Esophagus muscularis mucosa (tissue), 4 donors: ENCODE data around the gene FRRS1. TPM values are rescaled to one million over a fixed set of nuclear protein-coding genes. Genes with fewer than 3 reads are reported as not detected.
"Not testable (repeated sequence)": the region's sequence is repeated elsewhere in the genome, so short reads cannot be mapped to it uniquely, and the experiment has no call there.

Experiments
- DNase-seq: peaks from one replicate; pipeline ENCODE4 v3.0.0-alpha.2; 2017; ENCODE audit errors: extremely low spot score
- H3K27ac ChIP-seq, 4 donors: fragments of 200-600 bp; sonication (generic); replicated peaks in 1 of 4; 1 replicate in 3 of 4; 2 replicates in 1 of 4; pipeline ENCODE4 v1.5.1; 2016 to 2019; ENCODE audit warnings: mild to moderate bottlenecking in 1 of 4
- H3K27me3 ChIP-seq, 4 donors: fragments of 200-600 bp; sonication (generic); one replicate each; pipeline versions ENCODE4 v1.5.1 to v1.6.0; 2016 to 2019
- H3K36me3 ChIP-seq, 4 donors: fragments of 200-600 bp; sonication (generic); one replicate each; pipeline ENCODE4 v1.5.1; 2016 to 2019
- H3K4me1 ChIP-seq, 4 donors: fragments of 200-600 bp; sonication (generic); one replicate each; pipeline ENCODE4 v1.5.1; 2016 to 2019
- H3K4me3 ChIP-seq, 4 donors: fragments of 200-600 bp; sonication (generic); 1 replicate in 2 of 4; 2 replicates in 2 of 4; pipeline ENCODE4 v1.5.1; 2016 to 2019; ENCODE audit warnings: mild to moderate bottlenecking in 4 of 4, moderate library complexity in 1 of 4
- H3K9me3 ChIP-seq, 4 donors: fragments of 200-600 bp; sonication (generic); 1 replicate in 3 of 4; 2 replicates in 1 of 4; pipeline ENCODE4 v1.5.1; 2016 to 2019
- EP300 ChIP-seq: sonication (generic); formaldehyde crosslinking; IDR thresholded peaks from one replicate; pipeline ENCODE4 v1.6.1; 2017; ENCODE audit warnings: antibody characterized with exemption
- POLR2A ChIP-seq: fragments of 450-650 bp; IDR thresholded peaks from one replicate; pipeline ENCODE4 v1.6.1; 2017; ENCODE audit warnings: antibody characterized with exemption, moderate library complexity, mild to moderate bottlenecking, low read depth
- POLR2AphosphoS5 ChIP-seq, 2 donors: sonication (generic); formaldehyde crosslinking; IDR thresholded peaks; one replicate each; pipeline ENCODE4 v1.6.1; 2017; ENCODE audit warnings: antibody characterized with exemption in 2 of 2
- WGBS: methylation state at CpG from one replicate; pipeline ENCODE4 v1.1.5; 2018; 5-methylcytosine and 5-hydroxymethylcytosine counted together
- intact Hi-C: fragments of 100-400 bp; cut with DNase I; formaldehyde crosslinking; loops from one replicate; pipeline ENCODE4 v1.15.1; 2023
- total RNA-seq, 4 donors: library from RNA; depleted of rRNA; stranded (reverse); fragments of >200 nt; gene quantifications; one replicate each; pipeline versions ENCODE4 v1.1.0 to v1.2.1, GENCODE V29; 2016
- TF ChIP-seq, protein P1 (sequence below), 3 experiments: fragments of 200-600 bp in 2 of 3; fragments of 450-650 bp in 1 of 3; sonication (generic) in 2 of 3; IDR thresholded peaks; one replicate each; pipeline ENCODE4 v1.5.1; 2017 to 2019; ENCODE audit warnings: antibody characterized with exemption in 3 of 3, mild to moderate bottlenecking in 2 of 3, moderate library complexity in 1 of 3

Gene FRRS1
- total RNA-seq, 4 donors from 2014 or later = 3.0 to 5.0 (median 3.2) TPM

DNA sequence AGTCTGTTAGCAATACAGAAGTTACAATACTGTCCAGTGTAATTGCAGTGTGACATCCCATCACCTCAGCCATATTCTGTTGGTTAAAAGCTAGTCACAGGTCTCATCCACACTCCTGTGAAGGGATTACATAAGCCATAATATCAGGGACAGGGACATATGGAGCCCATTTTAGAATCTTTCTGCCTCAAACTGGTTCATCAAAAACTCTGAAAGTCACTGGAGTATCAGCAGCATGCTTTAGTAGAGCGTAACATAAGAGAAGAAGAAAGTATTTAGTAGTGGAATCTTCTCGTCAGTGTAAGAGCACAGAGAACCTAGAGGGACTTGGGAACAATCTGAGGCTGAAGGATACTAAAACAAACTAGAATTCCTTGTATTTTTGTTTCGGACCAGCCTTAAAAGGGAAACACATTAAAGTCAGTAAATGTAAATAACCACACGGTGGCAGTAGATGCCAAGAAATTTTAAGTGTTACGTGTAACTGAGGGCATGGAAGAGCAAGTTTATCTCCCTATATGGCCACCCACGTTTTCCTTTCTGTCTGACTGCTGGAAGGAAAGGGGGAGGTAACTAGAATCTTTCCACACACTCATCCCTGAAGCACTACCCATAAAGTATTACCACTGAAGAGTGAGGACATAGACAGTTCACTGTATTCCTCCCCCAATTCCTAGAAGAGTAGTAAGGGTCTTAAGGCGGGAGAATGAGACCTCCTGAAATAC, 42.1 kb upstream of the FRRS1 start:
- intact Hi-C loops = loop anchor here (5.0 to 10.0 kb wide), 2 partner anchors 226 to 649 kb away; a partner anchor contains a TSS
- TF ChIP-seq EP300 (no peak), POLR2A (no peak), POLR2AphosphoS5 (IDR thresholded peaks at IDR 0.05) (peak; percentile 60 to 82)
- TF ChIP-seq, protein P1, sequence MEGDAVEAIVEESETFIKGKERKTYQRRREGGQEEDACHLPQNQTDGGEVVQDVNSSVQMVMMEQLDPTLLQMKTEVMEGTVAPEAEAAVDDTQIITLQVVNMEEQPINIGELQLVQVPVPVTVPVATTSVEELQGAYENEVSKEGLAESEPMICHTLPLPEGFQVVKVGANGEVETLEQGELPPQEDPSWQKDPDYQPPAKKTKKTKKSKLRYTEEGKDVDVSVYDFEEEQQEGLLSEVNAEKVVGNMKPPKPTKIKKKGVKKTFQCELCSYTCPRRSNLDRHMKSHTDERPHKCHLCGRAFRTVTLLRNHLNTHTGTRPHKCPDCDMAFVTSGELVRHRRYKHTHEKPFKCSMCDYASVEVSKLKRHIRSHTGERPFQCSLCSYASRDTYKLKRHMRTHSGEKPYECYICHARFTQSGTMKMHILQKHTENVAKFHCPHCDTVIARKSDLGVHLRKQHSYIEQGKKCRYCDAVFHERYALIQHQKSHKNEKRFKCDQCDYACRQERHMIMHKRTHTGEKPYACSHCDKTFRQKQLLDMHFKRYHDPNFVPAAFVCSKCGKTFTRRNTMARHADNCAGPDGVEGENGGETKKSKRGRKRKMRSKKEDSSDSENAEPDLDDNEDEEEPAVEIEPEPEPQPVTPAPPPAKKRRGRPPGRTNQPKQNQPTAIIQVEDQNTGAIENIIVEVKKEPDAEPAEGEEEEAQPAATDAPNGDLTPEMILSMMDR (IDR thresholded peaks at IDR 0.05) = peak; percentile 68 to 72 (median 68)
- Histone ChIP-seq H3K27ac (peak overlapping the region; percentile 74 to 82 (median 78)), H3K36me3 (no peaks in the 10 kb centered on the region), H3K4me3 (peak overlapping the region in 3 of 4 donors; percentile 8 to 28 (median 24)), H3K27me3 (no peaks in the 10 kb centered on the region), H3K4me1 (peaks cover 6 to 13% (median 12%) of the 10 kb centered on the region in 4 donors), H3K9me3 (no peaks in the 10 kb centered on the region)
- no peak for DNase-seq
- WGBS = 6% methylated on average over 7 of the region's 7 CpGs

GRCh38 chr1:99806882-99807281, 40.4 kb upstream of the FRRS1 start:
- intact Hi-C loops = loop anchor here (5.0 to 10.0 kb wide), 2 partner anchors 228 to 650 kb away; a partner anchor contains a TSS
- 91% methylated on average over 2 of the region's 2 CpGs for whole genome bisulfite sequencing
- TF ChIP-seq POLR2A = no peak
- TF ChIP-seq EP300 = no peak
- no peak for TF ChIP-seq POLR2AphosphoS5 (IDR thresholded peaks at IDR 0.05)

DNA sequence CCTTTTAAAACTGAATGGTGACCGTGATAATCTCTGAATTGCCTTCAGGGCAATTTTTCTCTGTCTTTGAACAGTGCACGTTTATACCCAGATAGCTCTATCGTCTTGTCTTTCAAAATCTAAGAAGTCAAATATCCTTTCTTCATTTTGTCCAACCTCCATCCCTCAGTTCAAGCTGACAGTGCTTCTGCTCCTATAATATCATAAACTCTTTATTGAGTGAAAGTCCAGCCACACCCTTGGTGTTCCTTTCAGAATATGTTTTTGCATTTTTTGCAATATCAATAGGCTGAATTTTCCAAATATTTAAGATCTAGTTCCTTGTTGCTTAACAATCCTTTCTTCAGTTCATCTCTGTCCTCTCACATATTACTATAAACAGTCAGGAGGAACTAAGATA, 35.1 kb upstream of the FRRS1 start:
- intact Hi-C loops = loop anchor here (5.0 to 10.0 kb wide), 2 partner anchors 233 to 641 kb away; a partner anchor contains a TSS
- no peak for TF ChIP-seq EP300
- TF ChIP-seq POLR2AphosphoS5 (IDR thresholded peaks at IDR 0.05) = no peak
- TF ChIP-seq, protein P1 (IDR thresholded peaks at IDR 0.05) = no peak
- no peak for TF ChIP-seq POLR2A
- WGBS = 88% methylated on average over 3 of the region's 3 CpGs
- Histone ChIP-seq H3K27ac (no peak overlapping the region), H3K36me3 (no peaks in the 10 kb centered on the region), H3K4me3 (no peak overlapping the region), H3K9me3 (no peaks in the 10 kb centered on the region), H3K4me1 (no peaks in the 10 kb centered on the region), H3K27me3 (no peaks in the 10 kb centered on the region)
- DNase-seq = no peak

More at GRCh38 chr1:99806882-99807281, 40.4 kb upstream of the FRRS1 start:
- Histone ChIP-seq H3K36me3 (no peaks in the 10 kb centered on the region), H3K27me3 (no peaks in the 10 kb centered on the region), H3K4me1 (peaks cover 6 to 13% (median 12%) of the 10 kb centered on the region in 4 donors), H3K4me3 (no peak overlapping the region), H3K9me3 (no peaks in the 10 kb centered on the region), H3K27ac (no peak overlapping the region)
- DNase-seq = no peak

DNA sequence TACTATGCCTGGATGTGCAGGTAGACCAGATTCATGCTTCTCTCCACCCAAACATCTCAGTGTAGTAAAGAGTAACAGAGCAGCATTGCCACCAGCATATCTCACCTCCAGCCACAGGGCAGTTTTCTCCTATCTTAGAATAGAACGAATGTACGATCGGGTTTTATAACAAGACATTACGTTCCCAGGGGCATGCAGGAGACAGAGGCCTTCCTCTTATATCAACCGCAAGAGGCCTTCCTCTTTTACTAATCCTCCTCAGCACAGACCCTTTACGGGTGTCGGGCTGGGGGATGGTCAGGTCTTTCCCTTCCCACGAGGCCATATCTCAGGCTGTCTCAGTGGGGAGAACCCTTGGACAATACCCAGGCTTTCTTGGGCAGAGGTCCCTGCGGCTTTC, 27.4 kb upstream of the FRRS1 start:
- H3K36me3 ChIP-seq, H3K4me3 ChIP-seq, H3K4me1 ChIP-seq, H3K27me3 ChIP-seq, H3K9me3 ChIP-seq, intact Hi-C loops, DNase-seq, H3K27ac ChIP-seq: not testable (repeated sequence)
- 75% methylated on average over 9 of the region's 9 CpGs for WGBS

DNA sequence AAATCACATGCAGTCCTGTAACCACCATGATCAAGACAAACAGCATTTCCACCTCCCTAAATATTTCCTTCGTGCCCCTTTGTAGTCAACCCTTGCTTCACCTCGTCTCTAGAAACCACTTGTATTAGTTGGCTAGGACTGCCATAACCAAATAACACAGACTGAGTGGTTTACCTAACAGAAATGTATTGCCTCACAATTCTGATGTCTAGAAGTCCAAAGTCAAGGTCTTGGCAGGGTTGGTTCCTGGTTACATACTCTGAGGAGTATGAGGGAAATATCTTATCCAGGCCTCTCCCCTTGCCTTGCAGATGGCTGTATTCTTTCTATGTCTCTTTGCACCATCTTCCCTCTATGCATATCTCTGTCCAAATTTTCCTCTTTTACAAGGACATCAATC, 23.3 kb upstream of the FRRS1 start:
- no peaks in the 10 kb centered on the region for H3K36me3 ChIP-seq
- 81% methylated on average over 2 of the region's 2 CpGs for WGBS
- intact Hi-C loops = no loop called here

More for the DNA sequence above, 23.3 kb upstream of the FRRS1 start:
- Histone ChIP-seq H3K27ac (no peak overlapping the region), H3K4me1 (no peaks in the 10 kb centered on the region), H3K27me3 (no peaks in the 10 kb centered on the region), H3K9me3 (no peaks in the 10 kb centered on the region), H3K4me3 (no peak overlapping the region)
- TF ChIP-seq POLR2AphosphoS5 (IDR thresholded peaks at IDR 0.05) (no peak), EP300 (no peak), POLR2A (no peak)
- TF ChIP-seq, protein P1 (IDR thresholded peaks at IDR 0.05) = no peak
- peak; percentile 31 for DNase-seq
